Stimulated activated CD4-positive, alpha-beta T cell treated with anti-CD3 and anti-CD28 coated beads, Interleukin-12 subunit alpha, Interleukin-12 subunit beta, amount 100 ng/mL, for 48 hours (primary cell): ENCODE results near the gene TFAP2E.

Source experiments
- DNase-seq, 3 donors: peaks; one replicate each; pipeline ENCODE4 v3.0.0-alpha.2; 2020; ENCODE audit warnings: low read depth in 2 of 3, low spot score in 1 of 3

The TFAP2E gene

GRCh38 chr1:35594005-35594760 lies 21.1 kb downstream of the TFAP2E start:
- no peak for DNase-seq

GRCh38 chr1:35595684-35596083 lies 22.6 kb downstream of the TFAP2E start:
- no peak for DNase-seq

- no peak for DNase-seq
Measured at GRCh38 chr1:35597870-35598269, 24.8 kb downstream of the TFAP2E start.

GRCh38 chr1:35598895-35599294 lies 25.8 kb downstream of the TFAP2E start:
- no peak for DNase-seq

GRCh38 chr1:35599411-35599810 lies 26.3 kb downstream of the TFAP2E start:
- DNase-seq, result no peak

- DNase-seq, result no peak
Measured at GRCh38 chr1:35600593-35600992, 27.5 kb downstream of the TFAP2E start.

- no peak for DNase-seq
Measured at GRCh38 chr1:35603468-35603867, 30.4 kb downstream of the TFAP2E start.

- DNase-seq, result no peak
Measured at GRCh38 chr1:35603941-35604340, 30.8 kb downstream of the TFAP2E start.

- DNase-seq, result no peak
Measured at GRCh38 chr1:35605071-35605866, 32.2 kb downstream of the TFAP2E start.

- DNase-seq, result no peak
Measured at GRCh38 chr1:35605867-35606182, 32.7 kb downstream of the TFAP2E start.

- DNase-seq, result no peak
Measured at GRCh38 chr1:35611655-35612054, 38.5 kb downstream of the TFAP2E start.

- no peak for DNase-seq
Measured at GRCh38 chr1:35615440-35615839, 42.3 kb downstream of the TFAP2E start.

- DNase-seq, result no peak
Measured at GRCh38 chr1:35619237-35620121, 46.4 kb downstream of the TFAP2E start.

GRCh38 chr1:35622510-35623178 lies 49.5 kb downstream of the TFAP2E start:
- no peak for DNase-seq

- DNase-seq, result no peak
Measured at GRCh38 chr1:35623832-35624231, 50.7 kb downstream of the TFAP2E start.

GRCh38 chr1:35629051-35629450 lies 55.9 kb downstream of the TFAP2E start:
- no peak for DNase-seq

- no peak for DNase-seq
Measured at GRCh38 chr1:35631396-35631795, 58.3 kb downstream of the TFAP2E start.

- no peak for DNase-seq
Measured at GRCh38 chr1:35633547-35633946, 60.4 kb downstream of the TFAP2E start.

GRCh38 chr1:35637401-35637809 lies 64.3 kb downstream of the TFAP2E start:
- no peak for DNase-seq

GRCh38 chr1:35640380-35641232 lies 67.5 kb downstream of the TFAP2E start:
- DNase-seq, result no peak
